Upper lobe of right lung (tissue), 1 donor: ENCODE data around the gene GP2. TPM values are rescaled to one million over a fixed set of nuclear protein-coding genes. Genes with fewer than 3 reads are reported as not detected.

ENCODE experiments used
- ATAC-seq: fragments of 200-7000 bp; cut with Tn5 transposase; one replicate; pipeline ENCODE4 v1.9.1; 2020; ENCODE audit warnings: mild to moderate bottlenecking, moderate library complexity
- DNase-seq: peaks from one replicate; pipeline ENCODE4 v3.0.0-alpha.2; 2020
- H3K27ac ChIP-seq: fragments of 200-600 bp; one replicate; pipeline ENCODE4 v1.8.0; 2022
- H3K27me3 ChIP-seq: fragments of 200-600 bp; one replicate; pipeline ENCODE4 v1.8.0; 2022; ENCODE audit warnings: mild to moderate bottlenecking
- H3K36me3 ChIP-seq: fragments of 200-600 bp; one replicate; pipeline ENCODE4 v1.8.0; 2022
- H3K4me1 ChIP-seq: fragments of 200-600 bp; one replicate; pipeline ENCODE4 v1.8.0; 2022
- H3K4me3 ChIP-seq: fragments of 200-600 bp; one replicate; pipeline ENCODE4 v1.8.0; 2022; ENCODE audit warnings: mild to moderate bottlenecking
- H3K9me3 ChIP-seq: fragments of 200-600 bp; one replicate; pipeline ENCODE4 v1.8.0; 2022
- CTCF ChIP-seq: fragments of 200-600 bp; IDR thresholded peaks from one replicate; pipeline ENCODE4 v1.8.0; 2022; ENCODE audit warnings: antibody characterized with exemption
- intact Hi-C: fragments of 100-400 bp; cut with DNase I; formaldehyde crosslinking; loops from one replicate; pipeline ENCODE4 v1.11.0; 2022
- total RNA-seq: library from RNA; stranded (reverse); fragmentation: NEBNext Ultra II Directional; extraction: Animal tissue kit (Norgen Biotek cat#: 25700); gene quantifications from one replicate; pipeline ENCODE4 v1.2.1, GENCODE V29; 2021
- donor health status: DM: no; HTN: yes; CAD: no; lungs with severe emphysema.

Gene GP2
- total RNA-seq, 1 donor from 2014 or later, result not detected

GRCh38 chr16:20333120-20333519 is 5.8 kb upstream of the GP2 start:
- no peak overlapping the region for H3K4me3 ChIP-seq
- H3K9me3 ChIP-seq, result no peaks in the 10 kb centered on the region
- H3K27ac ChIP-seq, result no peak overlapping the region
- intact Hi-C loops, result no loop called here
- H3K27me3 ChIP-seq, result no peaks in the 10 kb centered on the region
- H3K36me3 ChIP-seq, result no peaks in the 10 kb centered on the region
- TF ChIP-seq CTCF, result no peak
- no peaks in the 10 kb centered on the region for H3K4me1 ChIP-seq
- no peak for ATAC-seq
- DNase-seq, result no peak

GRCh38 chr16:20332411-20332810 is 5.1 kb upstream of the GP2 start:
- no peaks in the 10 kb centered on the region for H3K4me1 ChIP-seq
- no peaks in the 10 kb centered on the region for H3K9me3 ChIP-seq
- DNase-seq (no peak), ATAC-seq (no peak)
- no peaks in the 10 kb centered on the region for H3K36me3 ChIP-seq
- intact Hi-C loops, result no loop called here
- no peak overlapping the region for H3K27ac ChIP-seq
- peaks cover 3% of the 10 kb centered on the region for H3K27me3 ChIP-seq
- TF ChIP-seq CTCF, result no peak
- no peak overlapping the region for H3K4me3 ChIP-seq

GRCh38 chr16:20331635-20332034 is 4.3 kb upstream of the GP2 start:
- Histone ChIP-seq H3K9me3 (no peaks in the 10 kb centered on the region), H3K27me3 (peaks cover 4% of the 10 kb centered on the region), H3K4me3 (no peak overlapping the region), H3K36me3 (no peaks in the 10 kb centered on the region), H3K27ac (no peak overlapping the region), H3K4me1 (no peaks in the 10 kb centered on the region)
- intact Hi-C loops, result no loop called here
- no peak for DNase-seq
- TF ChIP-seq CTCF, result no peak
- ATAC-seq, result no peak

- Histone ChIP-seq H3K4me3 (no peak overlapping the region), H3K36me3 (no peaks in the 10 kb centered on the region), H3K9me3 (no peaks in the 10 kb centered on the region), H3K4me1 (no peaks in the 10 kb centered on the region), H3K27ac (no peak overlapping the region), H3K27me3 (peaks cover 4% of the 10 kb centered on the region)
- TF ChIP-seq CTCF, result no peak
- intact Hi-C loops, result no loop called here
- DNase-seq (no peak), ATAC-seq (no peak)
These were observed 2.3 kb upstream of the GP2 start for GRCh38 chr16:20329392-20330138.

GRCh38 chr16:20326321-20326720 is 992 bp downstream of the GP2 start:
- DNase-seq (no peak), ATAC-seq (no peak)
- no peaks in the 10 kb centered on the region for H3K36me3 ChIP-seq
- H3K27me3 ChIP-seq, result peaks cover 4% of the 10 kb centered on the region
- TF ChIP-seq CTCF, result no peak
- H3K27ac ChIP-seq, result no peak overlapping the region
- no peaks in the 10 kb centered on the region for H3K9me3 ChIP-seq
- intact Hi-C loops, result no loop called here
- H3K4me1 ChIP-seq, result no peaks in the 10 kb centered on the region
- no peak overlapping the region for H3K4me3 ChIP-seq

GRCh38 chr16:20325005-20325404 is 2.3 kb downstream of the GP2 start:
- Histone ChIP-seq H3K27ac (no peak overlapping the region), H3K27me3 (peaks cover 4% of the 10 kb centered on the region), H3K4me3 (no peak overlapping the region), H3K9me3 (no peaks in the 10 kb centered on the region), H3K4me1 (no peaks in the 10 kb centered on the region), H3K36me3 (no peaks in the 10 kb centered on the region)
- intact Hi-C loops, result no loop called here
- ATAC-seq (no peak), DNase-seq (no peak)
- no peak for TF ChIP-seq CTCF
